C4-2B (cell line): Measurements from ENCODE around the gene TTC12.

Source experiments
- CTCF ChIP-seq: fragments of 450-650 bp; conservative IDR thresholded peaks from 2 replicates; pipeline ENCODE4 v1.5.1; 2017; ENCODE audit warnings: mild to moderate bottlenecking
- ZFX ChIP-seq: fragments of 450-650 bp; IDR thresholded peaks from 2 replicates; pipeline ENCODE4 v1.6.1; 2017

- TF ChIP-seq CTCF (no peak), ZFX (no peak)
Measured at GRCh38 chr11:113283881-113284280, 30.5 kb upstream of the TTC12 start.
